ENCODE results near the gene GFRA1.
"Not testable (repeated sequence)": the region's sequence is repeated elsewhere in the genome, so short reads cannot be mapped to it uniquely, and the experiment has no call there.

The GFRA1 gene

GRCh38 chr10:116198676-116199035 is 74.3 kb downstream of the GFRA1 start:
- no peak for DNase-seq

- DNase-seq, result peak; percentile 25
Observed at GRCh38 chr10:116197946-116198675, 74.9 kb downstream of the GFRA1 start.

GRCh38 chr10:116195583-116195982 is 77.4 kb downstream of the GFRA1 start:
- no peak for DNase-seq

- DNase-seq, result no peak
Observed at GRCh38 chr10:116195039-116195438, 78.0 kb downstream of the GFRA1 start.

GRCh38 chr10:116194061-116194460 is 78.9 kb downstream of the GFRA1 start:
- no peak for DNase-seq

GRCh38 chr10:116190883-116191282 is 82.1 kb downstream of the GFRA1 start:
- DNase-seq, result no peak

GRCh38 chr10:116186273-116186672 is 86.7 kb downstream of the GFRA1 start:
- no peak for DNase-seq

GRCh38 chr10:116185199-116185867 is 87.7 kb downstream of the GFRA1 start:
- no peak for DNase-seq

- no peak for DNase-seq
Observed at GRCh38 chr10:116184512-116184794, 88.6 kb downstream of the GFRA1 start.

- no peak for DNase-seq
Observed at GRCh38 chr10:116183733-116184511, 89.1 kb downstream of the GFRA1 start.

GRCh38 chr10:116182426-116182825 is 90.6 kb downstream of the GFRA1 start:
- no peak for DNase-seq

GRCh38 chr10:116178086-116178605 is 94.9 kb downstream of the GFRA1 start:
- DNase-seq, result no peak

GRCh38 chr10:116175231-116175630 is 97.8 kb downstream of the GFRA1 start:
- no peak for DNase-seq

GRCh38 chr10:116171505-116171904 is 101.5 kb downstream of the GFRA1 start:
- DNase-seq, result no peak

- no peak for DNase-seq
Observed at GRCh38 chr10:116170815-116171250, 102.2 kb downstream of the GFRA1 start.

GRCh38 chr10:116169782-116170445 is 103.1 kb downstream of the GFRA1 start:
- no peak for DNase-seq

GRCh38 chr10:116168745-116169144 is 104.3 kb downstream of the GFRA1 start:
- no peak for DNase-seq

GRCh38 chr10:116168329-116168728 is 104.7 kb downstream of the GFRA1 start:
- no peak for DNase-seq

GRCh38 chr10:116165941-116166340 is 107.1 kb downstream of the GFRA1 start:
- DNase-seq, result not testable (repeated sequence)

GRCh38 chr10:116164291-116164690 is 108.7 kb downstream of the GFRA1 start:
- no peak for DNase-seq

- DNase-seq, result no peak
Observed at GRCh38 chr10:116163333-116164131, 109.5 kb downstream of the GFRA1 start.

- no peak for DNase-seq
Observed at GRCh38 chr10:116162851-116163250, 110.2 kb downstream of the GFRA1 start.

All from right kidney (tissue), 1 donor.